GM06990 (cell line): ENCODE data around the gene DCTN5.
"Not testable (repeated sequence)": the region's sequence is repeated elsewhere in the genome, so short reads cannot be mapped to it uniquely, and the experiment has no call there.

Experiments used
- DNase-seq: peaks from one replicate; pipeline ENCODE4 v3.0.0-alpha.2; 2011; ENCODE audit not compliant: insufficient read length; ENCODE audit errors: extremely low read depth
- H3K27me3 ChIP-seq: replicated peaks from 2 replicates; pipeline ENCODE4 v1.6.0; 2011; ENCODE audit warnings: low read length; ENCODE audit not compliant: control insufficient read depth, insufficient read depth
- H3K36me3 ChIP-seq: 2 replicates; pipeline ENCODE4 v1.5.1; 2011; ENCODE audit warnings: low read length; ENCODE audit not compliant: control insufficient read depth, insufficient read depth
- H3K4me3 ChIP-seq: replicated peaks from 2 replicates; pipeline ENCODE4 v1.5.1; 2011; ENCODE audit warnings: low read depth, mild to moderate bottlenecking, control low read depth, low read length
- CTCF ChIP-seq: IDR thresholded peaks from 2 replicates; pipeline ENCODE4 v1.5.1; 2011; ENCODE audit warnings: low read length, control low read depth, mild to moderate bottlenecking, inconsistent platforms; ENCODE audit not compliant: insufficient read depth, poor library complexity, severe bottlenecking

Gene DCTN5

GRCh38 chr16:23716484-23716883 lies 75.2 kb downstream of the DCTN5 start:
- no peak for TF ChIP-seq CTCF
- no peaks in the 10 kb centered on the region; the same call in 1 of the 2 replicates for H3K27me3 ChIP-seq
- H3K4me3 ChIP-seq: no peak overlapping the region
- DNase-seq: no peak
- no peaks in the 10 kb centered on the region for H3K36me3 ChIP-seq

GRCh38 chr16:23722613-23723240 lies 81.5 kb downstream of the DCTN5 start:
- not testable (repeated sequence) for H3K4me3 ChIP-seq, H3K36me3 ChIP-seq, H3K27me3 ChIP-seq, DNase-seq

- Histone ChIP-seq H3K36me3 (no peaks in the 10 kb centered on the region), H3K27me3 (no peaks in the 10 kb centered on the region), H3K4me3 (no peak overlapping the region)
- TF ChIP-seq CTCF: no peak
- DNase-seq: no peak
Observed at GRCh38 chr16:23724096-23724784, 83.0 kb downstream of the DCTN5 start.

- no peak for TF ChIP-seq CTCF
- Histone ChIP-seq H3K27me3 (no peaks in the 10 kb centered on the region), H3K4me3 (no peak overlapping the region), H3K36me3 (no peaks in the 10 kb centered on the region)
- no peak for DNase-seq
Observed at GRCh38 chr16:23724785-23725131, 83.5 kb downstream of the DCTN5 start.

- no peak for DNase-seq
- H3K27me3 ChIP-seq: no peaks in the 10 kb centered on the region
- no peaks in the 10 kb centered on the region for H3K36me3 ChIP-seq
- H3K4me3 ChIP-seq: no peak overlapping the region
- no peak for TF ChIP-seq CTCF
Observed at GRCh38 chr16:23726710-23727109, 85.4 kb downstream of the DCTN5 start.
